ENCODE data around the gene PXDN. TPM values are rescaled to one million over a fixed set of nuclear protein-coding genes. Genes with fewer than 3 reads are reported as not detected.

The PXDN gene
- total RNA-seq, 2 experiments from 2014 or later: 0.86 to 1.8 TPM

- H3K4me3 Mint-ChIP-seq: no peak overlapping the region
- ATAC-seq (ENCODE audit: low read depth) (no peak), DNase-seq (peak; percentile 16)
- no peaks in the 10 kb centered on the region for H3K4me1 Mint-ChIP-seq
- POLR2A ChIA-PET: no interaction called here
- H3K27me3 Mint-ChIP-seq: peaks cover 6% of the 10 kb centered on the region
- H3K36me3 Mint-ChIP-seq: no peaks in the 10 kb centered on the region
- no peaks in the 10 kb centered on the region for H3K9me3 Mint-ChIP-seq
- H3K27ac Mint-ChIP-seq: no peak overlapping the region
Measured at GRCh38 chr2:1601471-1602277, 142.6 kb downstream of the PXDN start.

DNA sequence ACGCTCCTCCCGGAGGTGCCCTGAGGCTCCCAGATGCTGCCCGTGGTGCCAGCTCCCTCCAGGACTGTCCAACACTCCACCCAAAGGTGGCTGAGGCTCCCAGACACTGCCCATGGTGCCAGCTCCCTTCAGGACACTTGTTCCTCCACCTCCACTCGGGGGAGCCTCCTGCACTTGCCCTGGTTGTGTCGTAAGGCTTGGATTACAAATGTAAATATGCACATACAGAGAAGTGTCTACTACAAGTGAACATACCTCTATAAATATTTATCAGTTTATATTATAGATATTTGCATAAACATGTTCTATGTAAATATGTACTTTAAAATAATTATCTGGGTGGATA is 143.3 kb downstream of the PXDN start:
- no peak for ATAC-seq (ENCODE audit: low read depth)

GRCh38 chr2:1600191-1601066 is 143.9 kb downstream of the PXDN start:
- H3K36me3 Mint-ChIP-seq: no peaks in the 10 kb centered on the region
- no peak for ATAC-seq (ENCODE audit: low read depth)
- POLR2A ChIA-PET: no interaction called here

More for the DNA sequence above, 143.3 kb downstream of the PXDN start:
- DNase-seq: peak; percentile 10
- no peaks in the 10 kb centered on the region for H3K36me3 Mint-ChIP-seq
- no peak overlapping the region for H3K27ac Mint-ChIP-seq
- H3K27me3 Mint-ChIP-seq: no peaks in the 10 kb centered on the region
- H3K9me3 Mint-ChIP-seq: no peaks in the 10 kb centered on the region
- H3K4me3 Mint-ChIP-seq: no peak overlapping the region
- POLR2A ChIA-PET: no interaction called here
- no peaks in the 10 kb centered on the region for H3K4me1 Mint-ChIP-seq

DNA sequence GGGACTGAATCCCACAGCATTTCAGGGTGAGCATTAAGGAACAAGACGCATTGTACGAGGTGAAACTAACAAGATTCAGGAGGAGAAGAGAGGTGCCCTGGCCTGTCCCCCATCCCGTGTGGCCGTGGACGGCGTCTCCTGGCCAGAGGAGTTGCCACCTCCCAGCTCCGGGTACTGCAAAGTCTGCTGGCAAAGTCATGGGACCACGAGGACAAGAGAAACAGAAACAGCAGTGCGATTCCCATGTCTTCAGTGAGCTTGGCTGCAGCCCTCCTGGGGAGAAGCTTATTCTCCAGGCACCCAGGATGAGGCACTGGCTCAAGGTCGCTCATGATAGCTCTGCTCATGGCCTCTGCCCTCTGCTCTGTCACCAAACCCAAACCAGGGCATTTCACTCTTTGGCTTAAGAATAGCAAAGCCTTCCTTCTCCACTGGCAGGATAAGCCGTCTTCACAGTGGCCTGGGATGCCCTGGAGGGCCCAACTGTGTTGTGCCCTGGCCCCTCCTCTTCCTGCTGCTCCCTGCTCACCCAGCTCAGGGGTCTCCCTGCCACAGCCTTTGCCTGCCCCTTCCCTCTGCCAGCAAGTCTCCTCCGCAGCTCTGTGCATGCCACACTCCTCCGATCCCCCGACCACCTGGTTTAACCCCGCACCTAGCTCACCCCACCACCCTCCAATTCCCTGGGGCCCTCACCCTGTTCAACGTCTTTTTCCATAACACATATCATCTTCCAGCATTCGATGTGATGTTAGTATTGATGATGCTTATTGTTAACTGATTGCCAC is 144.8 kb downstream of the PXDN start:
- Mint-ChIP-seq H3K4me1 (no peaks in the 10 kb centered on the region), H3K4me3 (no peak overlapping the region)
- POLR2A ChIA-PET: no interaction called here

More at GRCh38 chr2:1600191-1601066, 143.9 kb downstream of the PXDN start:
- H3K4me3 Mint-ChIP-seq: no peak overlapping the region
- no peak overlapping the region for H3K27ac Mint-ChIP-seq
- H3K4me1 Mint-ChIP-seq: no peaks in the 10 kb centered on the region
- H3K27me3 Mint-ChIP-seq: no peaks in the 10 kb centered on the region
- peak; percentile 10 for DNase-seq
- no peaks in the 10 kb centered on the region for H3K9me3 Mint-ChIP-seq

GRCh38 chr2:1598800-1599199 is 145.5 kb downstream of the PXDN start:
- no peak for ATAC-seq (ENCODE audit: low read depth)
- Mint-ChIP-seq H3K36me3 (no peaks in the 10 kb centered on the region), H3K27ac (no peak overlapping the region), H3K4me1 (peaks cover 3% of the 10 kb centered on the region), H3K27me3 (no peaks in the 10 kb centered on the region), H3K4me3 (no peak overlapping the region), H3K9me3 (no peaks in the 10 kb centered on the region)
- POLR2A ChIA-PET: no interaction called here
- peak; percentile 4 for DNase-seq

More for the DNA sequence above, 144.8 kb downstream of the PXDN start:
- no peaks in the 10 kb centered on the region for H3K27me3 Mint-ChIP-seq
- ATAC-seq (ENCODE audit: low read depth) (no peak), DNase-seq (peak; percentile 15)
- no peaks in the 10 kb centered on the region for H3K36me3 Mint-ChIP-seq
- H3K9me3 Mint-ChIP-seq: no peaks in the 10 kb centered on the region
- no peak overlapping the region for H3K27ac Mint-ChIP-seq

DNA sequence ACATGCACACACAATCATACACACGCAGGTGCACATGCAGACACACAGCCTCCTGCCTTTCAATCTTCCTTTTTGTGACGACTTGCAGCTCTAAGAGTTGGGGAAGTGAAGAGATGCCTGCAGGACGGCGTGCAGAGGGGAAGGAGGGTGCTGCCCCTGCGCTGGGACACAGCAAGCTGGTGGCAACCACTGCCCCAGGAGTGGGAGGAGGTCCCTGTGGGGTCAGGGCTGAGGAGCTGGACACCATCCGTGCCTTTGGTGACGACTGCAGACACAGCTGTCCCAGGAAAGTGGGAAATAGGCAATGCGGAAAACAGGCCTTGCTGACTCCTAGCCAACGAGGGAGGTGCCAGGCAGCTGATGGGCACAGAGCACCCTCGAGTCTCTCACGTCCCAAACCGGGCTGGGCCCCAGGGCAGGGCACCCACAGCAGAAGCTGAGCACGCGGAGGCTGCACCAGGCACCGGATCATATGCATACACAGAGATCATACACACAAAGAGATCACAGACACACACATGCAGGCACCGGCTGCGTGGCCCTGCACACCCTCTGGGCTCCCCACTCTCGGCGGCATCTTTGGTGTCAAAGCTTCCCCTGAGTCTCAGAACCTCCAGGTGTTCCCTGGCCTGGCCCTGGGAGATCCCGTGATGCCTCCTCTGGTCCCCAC is 146.1 kb downstream of the PXDN start:
- no peak overlapping the region for H3K4me3 Mint-ChIP-seq
- no peaks in the 10 kb centered on the region for H3K9me3 Mint-ChIP-seq
- H3K27me3 Mint-ChIP-seq: peaks cover 2% of the 10 kb centered on the region
- POLR2A ChIA-PET: no interaction called here
- no peaks in the 10 kb centered on the region for H3K36me3 Mint-ChIP-seq
- no peak for ATAC-seq (ENCODE audit: low read depth)
- peaks cover 3% of the 10 kb centered on the region for H3K4me1 Mint-ChIP-seq
- no peak overlapping the region for H3K27ac Mint-ChIP-seq
- DNase-seq: peak; percentile 21

DNA sequence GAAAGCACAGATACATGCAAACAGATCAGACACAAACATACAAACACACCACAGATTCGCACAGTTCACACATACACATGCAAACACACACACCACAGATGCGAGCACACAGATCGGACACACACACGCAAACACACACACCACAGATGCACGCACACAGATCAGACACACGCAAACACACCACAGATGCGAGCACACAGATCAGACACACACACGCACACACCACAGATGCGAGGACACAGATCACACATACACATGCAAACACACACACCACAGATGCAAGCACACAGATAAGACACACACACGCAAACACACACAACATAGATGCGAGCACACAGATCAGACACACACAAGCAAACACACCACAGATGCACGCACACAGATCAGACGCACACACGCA is 149.0 kb downstream of the PXDN start:
- DNase-seq (no peak), ATAC-seq (ENCODE audit: low read depth) (no peak)
- Mint-ChIP-seq H3K4me3 (no peak overlapping the region), H3K4me1 (peaks cover 3% of the 10 kb centered on the region), H3K36me3 (no peaks in the 10 kb centered on the region), H3K27ac (no peak overlapping the region), H3K27me3 (peaks cover 3% of the 10 kb centered on the region), H3K9me3 (no peaks in the 10 kb centered on the region)
- POLR2A ChIA-PET: no interaction called here

DNA sequence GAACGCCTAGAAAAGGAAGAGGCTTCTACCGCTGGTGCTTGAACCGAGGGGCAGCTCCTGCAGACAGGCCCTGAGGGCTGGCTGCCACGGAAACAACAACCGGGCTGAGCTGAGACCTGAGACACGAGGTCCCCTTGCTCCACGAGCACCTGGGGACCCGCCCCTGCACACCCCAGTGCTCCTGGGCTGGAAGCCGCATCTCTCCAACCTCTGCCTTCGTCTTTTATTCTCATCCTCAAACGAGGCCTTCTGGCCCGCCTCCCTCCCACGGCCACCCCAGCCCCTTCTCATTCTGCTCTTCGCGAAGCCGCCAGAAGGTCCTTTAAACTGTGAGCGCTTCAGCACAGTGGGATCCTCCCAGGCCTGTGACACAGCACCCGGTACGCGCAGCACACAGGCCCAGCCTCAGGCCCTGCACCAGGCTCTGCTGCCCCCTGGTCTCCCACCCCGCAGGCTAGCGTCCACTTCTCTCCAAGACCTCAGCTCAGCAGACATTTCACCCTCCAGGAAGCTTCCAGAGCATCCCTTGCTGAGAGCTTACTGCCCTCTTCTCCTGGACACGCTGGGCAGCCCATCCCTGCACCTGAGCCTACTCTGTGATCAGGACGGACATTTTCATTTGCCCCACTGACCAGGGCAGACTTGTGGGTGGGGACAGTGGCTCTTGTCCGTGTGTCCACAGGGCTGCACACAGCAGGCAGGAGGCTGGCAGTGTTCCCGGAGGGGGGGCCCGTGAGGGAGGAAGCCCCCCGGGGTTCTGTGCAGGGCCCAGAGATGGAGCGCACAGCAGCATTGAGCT is 149.7 kb downstream of the PXDN start:
- Mint-ChIP-seq H3K4me1 (peaks cover 3% of the 10 kb centered on the region), H3K27ac (no peak overlapping the region), H3K4me3 (no peak overlapping the region), H3K36me3 (no peaks in the 10 kb centered on the region), H3K9me3 (no peaks in the 10 kb centered on the region), H3K27me3 (peaks cover 3% of the 10 kb centered on the region)
- POLR2A ChIA-PET: no interaction called here
- DNase-seq: no peak
- no peak for ATAC-seq (ENCODE audit: low read depth)

DNA sequence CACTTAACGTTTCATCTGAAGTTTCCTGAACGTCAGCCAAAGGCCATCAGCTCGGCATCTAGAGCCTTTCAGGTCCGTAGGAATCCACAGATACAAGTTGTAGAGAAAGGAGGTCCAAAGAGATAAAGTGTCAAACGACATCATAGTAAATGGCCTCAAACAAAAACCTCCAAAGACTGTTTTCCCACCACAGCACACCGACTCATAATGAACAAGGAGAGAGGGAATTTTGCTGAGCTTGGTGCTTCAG is 150.3 kb downstream of the PXDN start:
- peaks cover 3% of the 10 kb centered on the region for H3K27me3 Mint-ChIP-seq
- DNase-seq: no peak
- H3K4me3 Mint-ChIP-seq: no peak overlapping the region
- no peak for ATAC-seq (ENCODE audit: low read depth)
- no peaks in the 10 kb centered on the region for H3K9me3 Mint-ChIP-seq
- POLR2A ChIA-PET: no interaction called here
- H3K27ac Mint-ChIP-seq: no peak overlapping the region
- no peaks in the 10 kb centered on the region for H3K36me3 Mint-ChIP-seq
- H3K4me1 Mint-ChIP-seq: peaks cover 3% of the 10 kb centered on the region

DNA sequence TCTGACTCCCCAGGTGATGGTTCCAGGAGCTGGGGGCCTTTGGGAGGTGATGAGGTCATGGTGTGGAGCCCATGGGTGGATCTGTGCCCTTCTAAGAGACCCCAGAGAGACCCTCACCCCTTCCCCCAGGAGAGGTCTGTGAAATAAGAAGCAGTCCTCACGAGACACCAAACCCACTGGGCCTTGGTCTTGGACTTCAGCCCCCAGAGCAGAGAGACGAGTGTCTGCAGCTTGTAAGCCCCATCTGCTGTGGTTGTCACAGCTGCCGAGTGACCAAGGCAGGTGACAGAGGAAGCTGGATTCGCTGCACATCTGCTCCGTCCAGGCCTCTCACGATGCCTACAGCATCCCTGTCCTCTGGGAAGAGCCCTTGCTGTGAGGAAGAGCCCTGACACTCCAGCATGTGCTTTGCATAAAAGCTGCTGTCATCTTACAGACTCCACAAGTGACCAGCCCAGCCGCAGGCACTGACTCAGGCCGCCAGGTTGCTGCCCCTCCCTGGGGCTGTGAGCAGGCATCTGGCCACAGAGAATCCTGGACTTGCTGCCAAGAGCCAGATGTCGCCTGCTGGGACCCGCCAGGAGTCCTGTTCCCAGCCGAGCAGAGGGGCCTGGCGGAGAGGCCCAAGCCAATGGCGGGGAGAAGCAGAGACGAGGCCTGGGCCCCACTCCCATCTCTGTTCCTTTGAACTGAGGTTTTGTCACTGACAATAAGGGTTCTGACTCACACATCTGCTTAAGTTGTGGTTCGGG is 150.8 kb downstream of the PXDN start:
- Mint-ChIP-seq H3K4me1 (peaks cover 3% of the 10 kb centered on the region), H3K4me3 (no peak overlapping the region), H3K27me3 (peaks cover 3% of the 10 kb centered on the region), H3K36me3 (no peaks in the 10 kb centered on the region), H3K9me3 (no peaks in the 10 kb centered on the region), H3K27ac (no peak overlapping the region)
- POLR2A ChIA-PET: no interaction called here
- ATAC-seq (ENCODE audit: low read depth) (peak; percentile 47), DNase-seq (no peak)

- no peaks in the 10 kb centered on the region for H3K36me3 Mint-ChIP-seq
- H3K27ac Mint-ChIP-seq: no peak overlapping the region
- no peaks in the 10 kb centered on the region for H3K9me3 Mint-ChIP-seq
- peaks cover 3% of the 10 kb centered on the region for H3K4me1 Mint-ChIP-seq
- H3K27me3 Mint-ChIP-seq: peaks cover 3% of the 10 kb centered on the region
- H3K4me3 Mint-ChIP-seq: no peak overlapping the region
- POLR2A ChIA-PET: no interaction called here
- no peak for ATAC-seq (ENCODE audit: low read depth)
- no peak for DNase-seq
Measured at GRCh38 chr2:1591978-1592907, 152.1 kb downstream of the PXDN start.

Measured in activated naive CD8-positive, alpha-beta T cell treated with anti-CD3 and anti-CD28 coated beads, Interleukin-2, amount 10 ng/mL, durations not matched to agents 7 days and 5 days (primary cell).